OCI-LY7 (cell line): ENCODE results near the gene IPO13.

Experiments used
- EZH2phosphoT487 ChIP-seq: fragments of 200-600 bp; sonication (generic); IDR thresholded peaks from 2 replicates; pipeline ENCODE4 v1.6.1; 2018; ENCODE audit warnings: low read depth, borderline replicate concordance, mild to moderate bottlenecking, mixed run types, antibody characterized with exemption, low read length, moderate library complexity, mixed read lengths
- TF ChIP-seq, protein P1 (sequence below): fragments of 200-600 bp; sonication (generic); conservative IDR thresholded peaks from 2 replicates; pipeline ENCODE4 v1.5.1; 2014; ENCODE audit warnings: mild to moderate bottlenecking, antibody characterized with exemption, low read length, moderate library complexity, mixed read lengths

DNA sequence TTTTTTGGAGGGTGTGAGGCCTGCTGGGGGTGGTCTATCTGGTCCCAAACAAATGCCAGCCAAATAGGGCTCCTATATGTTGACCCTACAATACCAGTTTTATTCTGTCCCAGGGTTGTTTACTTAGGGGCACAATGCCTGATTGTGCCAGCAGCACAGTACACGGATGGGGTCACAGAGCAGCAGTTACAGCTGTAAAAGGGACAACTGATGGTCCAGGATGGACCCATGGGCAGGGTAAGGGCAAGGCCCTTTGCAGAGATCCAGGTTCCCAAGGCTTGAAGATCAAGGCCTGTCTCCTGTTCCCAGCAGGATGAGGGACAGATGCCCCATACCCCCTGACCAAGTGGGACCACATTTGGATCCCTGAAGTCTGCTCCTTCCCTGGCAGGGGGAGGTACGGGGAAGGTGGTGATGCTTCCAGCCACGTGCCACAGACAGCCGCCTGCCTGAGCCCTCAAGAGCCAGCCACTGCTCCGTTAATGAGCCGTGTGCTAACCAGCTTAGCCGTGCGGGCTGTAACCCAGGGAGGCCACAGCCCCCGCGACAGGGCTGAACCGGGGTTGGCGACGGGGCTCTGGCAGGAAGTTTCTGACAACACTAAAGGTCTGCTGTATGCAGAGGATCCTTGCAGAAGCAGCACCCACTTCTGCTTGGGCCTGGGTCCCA is 66.3 kb downstream of the IPO13 start:
- TF ChIP-seq, protein P1, sequence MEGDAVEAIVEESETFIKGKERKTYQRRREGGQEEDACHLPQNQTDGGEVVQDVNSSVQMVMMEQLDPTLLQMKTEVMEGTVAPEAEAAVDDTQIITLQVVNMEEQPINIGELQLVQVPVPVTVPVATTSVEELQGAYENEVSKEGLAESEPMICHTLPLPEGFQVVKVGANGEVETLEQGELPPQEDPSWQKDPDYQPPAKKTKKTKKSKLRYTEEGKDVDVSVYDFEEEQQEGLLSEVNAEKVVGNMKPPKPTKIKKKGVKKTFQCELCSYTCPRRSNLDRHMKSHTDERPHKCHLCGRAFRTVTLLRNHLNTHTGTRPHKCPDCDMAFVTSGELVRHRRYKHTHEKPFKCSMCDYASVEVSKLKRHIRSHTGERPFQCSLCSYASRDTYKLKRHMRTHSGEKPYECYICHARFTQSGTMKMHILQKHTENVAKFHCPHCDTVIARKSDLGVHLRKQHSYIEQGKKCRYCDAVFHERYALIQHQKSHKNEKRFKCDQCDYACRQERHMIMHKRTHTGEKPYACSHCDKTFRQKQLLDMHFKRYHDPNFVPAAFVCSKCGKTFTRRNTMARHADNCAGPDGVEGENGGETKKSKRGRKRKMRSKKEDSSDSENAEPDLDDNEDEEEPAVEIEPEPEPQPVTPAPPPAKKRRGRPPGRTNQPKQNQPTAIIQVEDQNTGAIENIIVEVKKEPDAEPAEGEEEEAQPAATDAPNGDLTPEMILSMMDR, result no peak
- TF ChIP-seq EZH2phosphoT487, result no peak
